NCI-H2227 (cell line): ENCODE measurements around the gene TOR1AIP2.

ENCODE experiments used
- DNase-seq: peaks from one replicate; lab custom pipeline; 2025; ENCODE audit not compliant: unreplicated experiment; lab: John Stamatoyannopoulos, UW

Gene TOR1AIP2

DNA sequence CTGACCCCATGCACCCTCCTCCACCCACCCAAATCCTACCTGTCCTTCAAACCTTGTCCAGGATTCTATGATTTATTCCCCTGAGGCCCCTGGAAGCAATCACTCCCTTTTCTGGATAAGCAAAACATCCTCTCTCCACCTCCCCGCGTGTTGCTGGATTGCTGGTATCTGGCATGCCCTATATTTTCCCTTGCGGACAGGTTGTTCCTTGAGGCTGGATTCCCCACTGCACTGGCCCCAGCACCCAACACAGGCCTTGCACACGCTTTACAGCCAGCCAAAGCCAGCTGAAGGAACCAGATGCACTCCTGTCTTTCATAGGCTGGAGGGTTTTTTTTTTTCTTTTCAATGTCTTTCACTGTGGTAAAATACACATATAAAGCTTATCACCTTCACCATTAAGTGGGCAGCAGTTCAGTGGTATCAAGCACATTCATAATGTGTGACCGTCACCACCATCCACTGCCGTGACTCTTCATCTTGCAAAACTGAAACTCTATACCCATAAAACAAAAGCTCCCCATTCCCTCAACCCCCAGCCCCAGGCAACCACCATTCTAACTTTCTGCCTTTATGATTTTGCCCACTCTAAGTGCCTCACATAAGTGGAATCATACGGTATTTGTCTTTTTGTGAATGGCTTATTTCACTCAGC, 50.9 kb downstream of the TOR1AIP2 start:
- no peak for DNase-seq

DNA sequence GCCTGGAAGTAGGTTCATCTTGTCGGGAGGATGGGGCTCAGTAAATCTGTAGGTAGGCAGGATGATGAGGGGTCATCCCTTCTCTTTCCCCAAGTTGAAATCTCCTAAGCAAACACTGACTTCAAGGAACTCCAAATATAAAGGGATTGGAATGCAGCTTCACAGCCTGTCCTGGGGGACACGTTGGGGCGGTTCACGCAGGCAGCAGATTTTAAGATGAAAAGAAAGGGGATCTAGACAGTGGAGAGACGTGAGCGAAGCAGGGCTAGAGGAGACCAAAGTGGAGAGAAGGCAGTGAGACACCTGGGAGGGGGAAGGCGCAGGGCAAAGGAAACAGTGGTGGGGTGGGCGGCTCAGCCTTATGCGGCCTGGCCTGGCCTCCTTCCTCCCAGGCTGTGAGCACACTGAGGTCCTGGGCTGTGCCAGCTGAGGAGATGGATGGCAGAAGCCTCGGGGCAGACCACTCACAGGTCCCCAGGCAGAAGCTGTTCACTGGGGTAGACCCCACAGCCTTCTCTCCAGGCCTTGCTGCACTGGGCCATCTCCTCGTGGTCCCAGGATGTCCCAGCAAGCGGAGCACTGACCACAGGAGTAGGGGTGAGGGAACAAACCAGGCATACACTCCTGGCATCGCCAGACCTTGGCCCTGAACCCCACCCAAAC, 51.7 kb downstream of the TOR1AIP2 start:
- no peak for DNase-seq

DNA sequence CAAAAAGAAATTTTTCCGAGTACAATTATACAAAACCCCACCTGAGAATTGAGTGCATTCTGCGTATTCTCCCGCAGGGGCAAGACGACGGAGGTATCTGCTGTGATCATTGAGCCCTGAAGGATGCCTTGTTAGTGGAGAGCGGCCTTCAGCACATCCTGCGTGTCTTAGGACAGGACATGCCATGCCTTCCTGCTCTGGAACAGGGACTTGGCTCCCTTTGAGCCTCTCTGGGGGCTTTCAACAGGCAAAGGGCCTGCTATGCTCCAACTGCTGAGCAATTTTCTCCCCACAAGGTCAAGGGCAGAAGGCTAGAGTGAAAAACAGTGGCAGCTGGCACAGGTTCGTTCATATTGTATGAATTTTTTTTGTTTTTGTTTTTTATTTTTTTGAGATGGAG, 52.4 kb downstream of the TOR1AIP2 start:
- DNase-seq, result no peak

GRCh38 chr1:179824265-179824664, 53.3 kb downstream of the TOR1AIP2 start:
- DNase-seq, result no peak

- DNase-seq, result no peak
These were observed 53.9 kb downstream of the TOR1AIP2 start for GRCh38 chr1:179823693-179824092.

- DNase-seq, result no peak
These were observed 55.5 kb downstream of the TOR1AIP2 start for GRCh38 chr1:179822065-179822464.

DNA sequence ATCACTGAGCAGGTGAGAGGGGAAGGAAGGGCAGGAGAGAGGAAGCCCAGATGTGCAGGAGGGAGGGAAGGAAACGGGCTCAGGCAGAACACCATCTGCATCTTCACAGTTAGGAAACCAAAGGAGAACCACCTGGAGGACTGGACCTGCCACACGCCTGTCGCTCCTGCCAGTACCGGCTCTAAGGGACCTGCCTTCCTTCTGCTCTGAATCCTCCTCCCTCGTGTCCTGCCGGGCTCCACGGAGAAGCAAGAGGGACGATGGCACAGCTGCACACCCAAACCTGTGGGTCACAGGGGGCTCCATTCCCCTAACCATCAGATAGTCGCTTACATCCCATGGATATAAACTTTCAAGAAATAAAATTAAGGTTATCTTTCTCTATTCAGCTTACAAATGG, 56.1 kb downstream of the TOR1AIP2 start:
- no peak for DNase-seq

DNA sequence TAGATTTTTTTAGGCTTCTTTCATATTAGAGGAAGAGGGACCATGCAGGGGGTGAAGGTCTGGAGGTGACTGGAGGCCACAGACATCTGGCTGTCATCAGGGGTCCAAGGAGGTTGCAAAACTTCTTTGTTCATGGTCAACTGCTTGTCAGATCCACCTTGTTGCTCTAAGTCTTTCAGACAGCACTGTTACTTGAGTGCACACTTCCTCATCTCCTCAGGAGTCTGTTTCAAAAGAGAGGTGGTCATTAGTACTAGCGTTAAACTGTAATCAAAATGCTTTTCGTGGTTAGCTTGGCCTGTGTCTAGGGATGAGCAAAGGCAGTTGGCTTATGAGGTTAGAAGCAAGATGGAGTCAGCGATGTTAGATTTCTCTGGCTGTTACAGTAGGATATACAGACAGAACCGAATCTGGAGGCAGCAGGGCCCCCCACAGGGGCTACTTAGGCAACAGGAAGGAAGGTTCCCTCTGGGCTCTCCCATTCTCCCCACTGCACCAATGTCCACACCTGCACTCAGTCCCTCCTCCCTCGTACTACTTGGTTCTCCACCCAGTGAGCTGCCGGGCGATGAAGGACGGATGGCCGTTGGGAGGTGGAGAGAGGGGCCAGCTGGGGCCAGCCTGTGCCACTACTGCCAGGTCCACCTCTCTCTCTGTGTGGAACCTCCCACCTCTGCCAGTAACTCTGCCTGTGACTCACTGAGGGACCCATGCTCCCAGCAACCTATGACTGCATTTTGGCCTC, 57.2 kb downstream of the TOR1AIP2 start:
- DNase-seq, result no peak

DNA sequence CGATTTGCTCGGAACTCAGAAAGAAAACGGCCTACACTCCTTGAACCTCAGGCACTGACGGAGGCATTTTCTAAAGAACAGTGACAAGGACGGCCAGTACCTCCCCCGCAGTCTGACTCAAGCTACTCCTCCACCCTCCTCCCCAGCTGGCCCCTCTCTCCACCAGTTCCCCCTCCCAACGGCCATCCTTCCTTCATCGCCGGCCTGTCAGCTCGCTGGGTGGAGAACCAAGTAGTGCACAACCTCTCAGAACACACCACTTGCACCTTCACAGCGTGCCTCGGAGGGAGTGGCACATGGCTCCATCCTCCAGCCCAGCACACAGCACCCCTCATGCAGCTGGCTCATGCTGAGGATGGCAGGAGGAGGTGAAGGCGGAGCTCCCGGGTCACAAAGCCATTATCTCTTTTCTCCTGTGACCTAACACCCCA, 58.8 kb downstream of the TOR1AIP2 start:
- DNase-seq, result no peak

DNA sequence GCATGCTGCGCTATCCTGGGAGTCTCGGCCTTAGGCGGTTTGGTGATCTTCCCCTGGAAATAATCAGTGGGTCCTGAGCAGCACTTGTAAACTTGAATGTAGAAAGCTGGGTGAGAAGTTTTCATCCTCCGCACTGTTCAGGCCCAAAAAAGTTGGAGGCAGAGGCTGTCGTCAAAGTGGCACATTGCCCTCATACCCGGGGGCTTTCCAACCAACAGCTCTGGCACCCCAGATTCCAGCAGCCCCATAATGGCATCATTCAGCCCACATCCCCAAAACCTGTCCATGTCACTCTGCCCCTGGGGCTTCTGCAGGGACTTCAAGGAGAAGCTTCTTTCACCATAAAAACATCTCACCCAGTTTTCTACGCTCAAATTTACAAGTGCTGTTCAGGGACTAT, 59.3 kb downstream of the TOR1AIP2 start:
- no peak for DNase-seq

DNA sequence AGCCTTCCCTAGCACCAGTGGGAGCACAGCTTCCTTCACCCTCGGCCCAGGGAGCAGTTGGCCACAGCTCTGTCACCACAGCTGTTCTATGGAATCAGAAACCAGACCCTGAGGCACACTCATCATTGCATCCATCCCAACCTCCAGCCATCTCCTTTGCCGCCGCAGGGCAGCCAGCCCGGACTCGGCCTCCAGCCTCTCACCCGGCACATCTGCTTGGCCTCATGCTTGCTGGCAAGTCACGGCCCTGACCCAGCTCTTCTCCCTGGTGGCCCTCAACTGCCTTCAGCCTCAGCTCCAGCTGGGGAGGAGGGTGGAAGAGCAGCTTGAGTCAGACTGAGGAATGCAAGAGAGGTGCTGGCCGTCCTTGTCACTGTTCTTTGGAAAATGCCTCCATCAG, 59.8 kb downstream of the TOR1AIP2 start:
- DNase-seq, result no peak

DNA sequence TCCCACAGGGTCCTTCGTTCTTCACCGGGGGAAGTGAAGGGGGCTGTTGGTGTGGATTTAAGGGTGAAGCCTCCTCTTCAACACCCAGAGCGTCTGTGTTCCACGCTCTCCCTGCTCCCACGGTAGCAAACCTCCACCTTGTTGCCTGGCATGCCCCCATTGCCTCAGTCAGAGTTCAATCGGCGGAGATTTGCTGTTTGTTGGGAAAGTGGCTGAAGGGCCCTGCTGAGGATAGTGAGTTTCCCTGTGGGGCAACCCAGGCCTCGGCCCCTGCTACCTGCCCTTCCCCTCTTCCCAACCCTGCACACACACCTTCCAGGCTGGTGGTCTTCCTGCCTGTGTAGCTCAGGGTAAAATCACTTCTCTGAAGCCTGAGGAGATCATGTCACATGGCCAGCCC, 60.5 kb downstream of the TOR1AIP2 start:
- no peak for DNase-seq

DNA sequence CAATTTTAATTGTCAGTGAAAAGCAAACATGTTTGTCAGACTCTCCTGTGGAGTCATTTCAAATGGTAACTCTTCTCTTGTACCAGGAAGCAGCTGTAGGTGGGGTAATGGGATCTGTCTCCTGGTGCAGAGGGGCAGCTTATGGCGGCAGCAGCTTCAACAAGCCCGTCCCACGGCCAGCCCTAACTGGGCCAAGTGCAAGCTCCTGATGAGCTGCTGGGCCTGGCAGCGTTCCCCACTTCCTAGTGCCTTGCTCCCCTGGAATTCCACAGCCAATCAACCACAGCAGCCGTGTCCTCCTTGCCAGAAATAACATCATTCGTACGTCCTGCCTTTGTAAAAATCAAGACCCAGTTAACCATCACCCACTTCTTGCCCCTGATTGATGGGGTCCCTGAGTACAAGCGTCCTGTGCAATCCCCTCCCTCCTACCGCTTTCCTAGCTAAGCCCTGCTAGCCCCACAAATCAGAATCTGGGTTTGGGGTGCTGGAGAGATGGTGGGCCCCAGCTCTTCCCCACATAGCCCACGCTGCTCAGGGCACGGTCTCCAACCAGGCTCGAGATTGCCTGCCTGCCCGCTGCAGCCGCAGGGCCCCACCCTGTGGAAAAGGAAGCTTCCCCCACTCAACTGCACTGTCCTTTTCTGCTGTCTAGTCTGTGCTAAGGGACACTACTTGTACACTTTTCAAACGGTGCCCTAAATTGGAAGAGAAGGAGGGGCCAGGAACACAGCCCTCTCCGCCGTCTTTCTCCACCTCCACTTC, 61.2 kb downstream of the TOR1AIP2 start:
- DNase-seq, result no peak

GRCh38 chr1:179815641-179816040, 62.0 kb downstream of the TOR1AIP2 start:
- no peak for DNase-seq

GRCh38 chr1:179814546-179814838, 63.1 kb downstream of the TOR1AIP2 start:
- DNase-seq, result peak; percentile 92

DNA sequence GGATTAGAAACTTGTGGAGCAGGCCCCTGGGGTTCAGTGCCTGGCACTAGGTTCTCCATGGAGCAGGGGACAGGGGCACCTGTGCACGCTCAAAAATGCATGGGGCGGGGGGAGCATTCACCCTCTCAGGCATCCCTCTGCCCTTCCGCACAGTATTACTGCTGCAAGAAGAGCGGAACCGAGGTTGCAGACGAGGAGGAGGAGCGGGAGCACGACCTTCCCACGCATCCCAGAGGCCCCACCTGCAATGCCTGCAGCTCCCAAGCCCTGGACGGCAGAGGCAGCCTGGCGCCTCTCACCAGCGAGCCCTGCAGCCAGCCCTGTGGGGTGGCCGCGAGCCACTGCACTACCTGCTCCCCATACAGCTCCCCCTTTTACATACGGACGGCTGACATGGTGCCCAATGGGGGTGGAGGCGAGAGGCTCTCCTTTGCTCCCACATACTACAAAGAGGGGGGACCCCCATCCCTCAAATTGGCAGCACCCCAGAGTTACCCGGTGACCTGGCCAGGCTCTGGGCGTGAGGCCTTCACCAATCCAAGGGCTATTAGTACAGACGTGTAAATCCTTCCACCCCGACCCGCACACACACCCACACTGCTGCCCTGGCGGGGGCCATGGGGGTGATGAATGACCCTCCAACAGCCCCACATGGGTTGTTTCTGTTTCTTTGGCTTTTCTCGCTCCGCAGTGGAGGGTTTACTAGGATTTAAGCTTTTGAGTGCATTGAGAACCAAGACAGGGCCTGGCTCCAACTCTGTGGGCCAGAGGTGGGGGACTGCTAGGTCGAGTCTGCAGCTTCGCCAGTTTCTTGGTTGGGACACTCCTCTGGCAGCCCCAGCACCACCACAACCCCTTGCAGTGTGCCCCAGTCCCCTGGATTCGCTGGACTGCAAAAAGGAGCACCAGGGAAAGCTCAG, 63.7 kb downstream of the TOR1AIP2 start:
- DNase-seq, result no peak

DNA sequence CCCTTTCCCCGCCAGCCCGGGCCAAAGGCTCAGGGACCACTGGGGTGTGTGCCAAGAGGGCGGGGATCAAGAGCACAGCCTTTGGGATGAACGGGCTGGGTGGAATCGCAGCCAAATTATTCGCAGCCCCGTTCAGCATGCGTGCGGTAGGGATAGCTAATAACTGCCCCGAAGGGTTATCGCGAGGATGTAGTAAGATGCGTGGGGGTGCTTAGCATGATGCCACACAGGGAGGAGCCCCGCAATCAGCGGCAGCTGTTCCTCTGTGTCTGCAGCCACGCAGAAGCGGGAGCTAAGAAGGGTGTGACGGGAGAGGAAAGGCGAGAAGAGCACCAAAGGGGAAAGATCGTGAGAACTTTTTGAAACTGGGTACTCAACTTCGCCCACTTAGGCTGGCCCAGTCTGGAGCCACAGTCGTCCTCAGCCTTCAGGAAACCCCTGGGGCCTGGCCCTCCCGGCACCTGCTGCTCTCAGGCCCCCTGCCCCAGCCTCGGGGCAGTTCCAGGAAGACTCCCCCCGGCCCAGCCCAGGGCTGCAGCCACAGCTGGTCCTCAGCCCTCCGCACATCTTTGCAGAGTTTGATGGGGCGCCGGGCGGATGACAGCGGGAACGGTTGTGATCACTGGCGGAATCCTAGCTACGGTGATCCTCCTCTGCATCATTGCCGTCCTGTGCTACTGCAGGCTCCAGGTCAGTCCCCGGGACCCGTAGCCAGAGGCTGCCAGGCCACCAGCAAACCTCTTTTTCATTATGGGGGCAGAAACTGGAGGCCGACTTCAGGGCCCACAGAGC, 64.9 kb downstream of the TOR1AIP2 start:
- DNase-seq, result no peak

- DNase-seq, result no peak
These were observed 67.3 kb downstream of the TOR1AIP2 start for GRCh38 chr1:179810367-179810715.

GRCh38 chr1:179809506-179810366, 67.9 kb downstream of the TOR1AIP2 start:
- peak; percentile 85 for DNase-seq
